RWPE1 (cell line): Measurements from ENCODE around the gene S100A2.

ENCODE experiments used
- CTCF ChIA-PET: fragments of 350-600 bp; sonication (Branson Sonifier 250); formaldehyde crosslinking; extraction: SDS; loops from one replicate; lab custom pipeline; 2021; lab: Yijun Ruan, JAX
- POLR2A ChIA-PET: fragments of 400-600 bp; formaldehyde crosslinking; extraction: SDS; loops from one replicate; lab custom pipeline; 2020; ENCODE audit warnings: antibody characterized with exemption; ENCODE audit not compliant: low non-redundant PET; lab: Yijun Ruan, JAX
- DNase-seq: peaks from one replicate; pipeline ENCODE4 v3.0.0; 2012; ENCODE audit warnings: low spot score
- H3K27ac ChIP-seq: fragments of 450-650 bp; 2 replicates; pipeline ENCODE4 v1.5.1; 2017
- TF ChIP-seq, protein P1 (sequence below): fragments of 450-650 bp; conservative IDR thresholded peaks from 2 replicates; pipeline ENCODE4 v1.5.1; 2017; ENCODE audit warnings: low read depth, mild to moderate bottlenecking

S100A2 gene

DNA sequence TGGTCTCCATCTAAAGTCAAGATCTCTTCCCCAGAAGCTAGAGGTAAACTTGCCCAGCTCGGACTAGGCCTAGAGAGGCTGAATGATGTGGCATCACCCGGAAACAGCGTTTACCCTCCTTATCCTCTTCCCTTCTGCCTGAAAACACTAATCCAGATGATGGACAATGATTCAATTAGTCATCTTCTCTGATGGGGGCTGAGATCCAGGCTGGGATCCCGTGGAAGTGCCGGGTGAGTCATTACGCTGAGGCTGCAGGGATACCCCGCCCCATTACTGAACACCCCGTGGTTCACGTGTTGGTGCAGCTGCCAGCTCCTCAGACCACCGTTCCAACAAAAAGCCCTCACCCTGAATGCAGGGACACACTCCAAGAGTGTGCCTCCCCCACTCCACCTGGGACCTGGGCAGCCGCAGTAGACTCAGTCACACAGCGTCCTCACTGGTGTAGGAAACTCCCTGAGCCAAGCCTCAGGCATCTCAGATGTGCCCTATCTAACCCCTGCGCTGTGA lies 31.9 kb downstream of the S100A2 start:
- peak overlapping the region; percentile 99 for H3K27ac ChIP-seq
- peak; percentile 94 for DNase-seq
- TF ChIP-seq, protein P1, sequence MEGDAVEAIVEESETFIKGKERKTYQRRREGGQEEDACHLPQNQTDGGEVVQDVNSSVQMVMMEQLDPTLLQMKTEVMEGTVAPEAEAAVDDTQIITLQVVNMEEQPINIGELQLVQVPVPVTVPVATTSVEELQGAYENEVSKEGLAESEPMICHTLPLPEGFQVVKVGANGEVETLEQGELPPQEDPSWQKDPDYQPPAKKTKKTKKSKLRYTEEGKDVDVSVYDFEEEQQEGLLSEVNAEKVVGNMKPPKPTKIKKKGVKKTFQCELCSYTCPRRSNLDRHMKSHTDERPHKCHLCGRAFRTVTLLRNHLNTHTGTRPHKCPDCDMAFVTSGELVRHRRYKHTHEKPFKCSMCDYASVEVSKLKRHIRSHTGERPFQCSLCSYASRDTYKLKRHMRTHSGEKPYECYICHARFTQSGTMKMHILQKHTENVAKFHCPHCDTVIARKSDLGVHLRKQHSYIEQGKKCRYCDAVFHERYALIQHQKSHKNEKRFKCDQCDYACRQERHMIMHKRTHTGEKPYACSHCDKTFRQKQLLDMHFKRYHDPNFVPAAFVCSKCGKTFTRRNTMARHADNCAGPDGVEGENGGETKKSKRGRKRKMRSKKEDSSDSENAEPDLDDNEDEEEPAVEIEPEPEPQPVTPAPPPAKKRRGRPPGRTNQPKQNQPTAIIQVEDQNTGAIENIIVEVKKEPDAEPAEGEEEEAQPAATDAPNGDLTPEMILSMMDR, result no peak
- POLR2A ChIA-PET, result interaction anchor here (1.2 to 1.4 kb wide), 2 partner anchors 18 to 22 kb away, joined by 6 to 7 read pairs; no protein-coding TSS in a partner anchor
- CTCF ChIA-PET, result interaction anchor here (0.6 to 5.3 kb wide), 8 partner anchors 17 to 220 kb away, joined by 3 to 32 read pairs (median 5); no protein-coding TSS in a partner anchor

DNA sequence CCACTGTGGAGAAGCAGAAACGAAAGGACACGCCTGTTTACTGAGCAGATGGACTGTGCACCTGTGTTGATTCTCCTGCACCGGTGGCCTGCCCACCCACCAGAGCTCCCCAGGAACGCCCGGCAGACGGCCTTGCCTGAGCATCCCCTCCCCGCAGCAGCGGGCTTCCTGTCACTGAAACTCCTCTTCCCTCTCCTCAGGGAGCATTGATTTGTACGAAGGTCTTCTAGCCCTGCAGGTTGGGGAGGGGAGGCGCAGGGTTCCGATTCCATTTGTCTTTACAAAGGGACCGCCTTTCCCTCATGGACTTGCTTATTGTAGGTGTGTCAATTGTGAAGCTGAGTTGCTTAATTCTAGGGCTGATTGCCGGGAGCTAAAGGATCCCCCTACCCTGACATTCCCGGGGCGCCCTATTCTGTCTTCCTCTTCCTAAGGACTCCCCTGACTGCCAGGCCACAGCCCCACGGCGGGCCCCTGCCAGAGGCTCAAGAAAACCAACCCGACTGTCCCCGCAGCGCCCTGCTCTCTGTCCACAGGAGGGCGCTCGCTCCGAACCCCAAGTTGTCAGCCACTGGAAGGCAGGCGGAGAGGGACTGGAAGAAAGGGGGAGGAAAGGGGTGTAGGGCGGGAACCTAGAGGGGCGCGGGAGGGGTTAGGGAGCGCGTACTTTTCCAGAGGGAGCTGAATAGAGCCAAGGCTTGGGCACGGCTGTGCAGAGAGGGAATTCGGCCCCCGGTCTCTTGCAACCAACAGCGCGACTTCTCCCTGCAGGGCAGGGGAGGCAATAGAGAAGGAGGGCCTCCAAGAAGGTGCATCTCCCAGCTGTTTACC lies 32.7 kb downstream of the S100A2 start:
- ChIA-PET POLR2A (interaction anchor here (0.5 to 1.4 kb wide), 5 partner anchors 14 to 80 kb away, joined by 3 to 7 read pairs (median 3); partner anchors contain the start of gene S100A16), CTCF (interaction anchor here (0.6 to 5.3 kb wide), 10 partner anchors 13 to 220 kb away, joined by 3 to 32 read pairs (median 6); no protein-coding TSS in a partner anchor)
- TF ChIP-seq, protein P1, result peak; percentile 91
- H3K27ac ChIP-seq, result peak overlapping the region; percentile 99
- DNase-seq, result peak; percentile 74

DNA sequence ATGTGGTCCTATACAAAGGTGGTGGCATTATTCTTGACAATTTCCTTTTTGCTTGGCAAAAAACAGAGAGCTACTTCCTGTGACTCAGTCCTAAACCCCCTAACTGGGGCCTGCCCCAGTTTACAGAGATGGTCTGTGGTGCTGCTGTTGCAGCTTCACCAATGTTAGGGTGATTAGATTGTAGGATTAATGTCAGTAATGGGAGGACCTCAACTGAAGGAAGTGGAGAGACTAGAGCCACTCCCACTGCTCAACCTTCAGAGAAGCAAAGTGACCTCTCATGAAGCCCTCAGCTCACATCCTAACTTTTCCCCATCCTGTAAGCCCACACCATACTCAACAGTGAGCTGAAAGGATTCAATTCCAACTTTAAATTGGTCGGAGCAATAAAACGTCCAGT lies 33.5 kb downstream of the S100A2 start:
- POLR2A ChIA-PET, result no interaction called here
- DNase-seq, result no peak
- CTCF ChIA-PET, result interaction anchor here (0.6 to 5.3 kb wide), 7 partner anchors 12 to 104 kb away, joined by 3 to 32 read pairs (median 6); no protein-coding TSS in a partner anchor
- TF ChIP-seq, protein P1, result no peak
- peak overlapping the region; percentile 99 for H3K27ac ChIP-seq

DNA sequence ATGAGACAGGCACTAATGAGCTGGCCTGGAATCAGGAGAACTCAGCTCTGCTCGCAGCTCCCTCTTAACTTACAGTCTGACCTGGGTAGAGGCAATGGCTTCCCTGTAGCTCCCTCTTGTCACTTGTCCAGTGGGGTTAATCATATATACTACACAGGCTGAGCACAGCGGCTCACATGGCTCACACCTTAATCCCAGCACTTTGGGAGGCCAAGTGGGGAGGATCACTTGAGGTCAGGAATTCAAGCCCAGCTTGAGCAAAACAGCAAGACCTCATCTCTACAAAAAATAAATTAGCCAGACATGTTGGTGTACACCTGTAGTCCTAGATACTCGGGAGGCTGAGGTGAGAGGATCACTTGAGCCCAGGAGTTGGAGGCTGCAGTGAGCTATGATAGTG lies 34.0 kb downstream of the S100A2 start:
- no peak for DNase-seq
- TF ChIP-seq, protein P1, result no peak
- peak overlapping the region; percentile 51; the same call in 1 of the 2 replicates for H3K27ac ChIP-seq
- CTCF ChIA-PET, result interaction anchor here (0.6 to 5.3 kb wide), 4 partner anchors 23 to 105 kb away, joined by 3 to 32 read pairs (median 4); no protein-coding TSS in a partner anchor
- POLR2A ChIA-PET, result no interaction called here

DNA sequence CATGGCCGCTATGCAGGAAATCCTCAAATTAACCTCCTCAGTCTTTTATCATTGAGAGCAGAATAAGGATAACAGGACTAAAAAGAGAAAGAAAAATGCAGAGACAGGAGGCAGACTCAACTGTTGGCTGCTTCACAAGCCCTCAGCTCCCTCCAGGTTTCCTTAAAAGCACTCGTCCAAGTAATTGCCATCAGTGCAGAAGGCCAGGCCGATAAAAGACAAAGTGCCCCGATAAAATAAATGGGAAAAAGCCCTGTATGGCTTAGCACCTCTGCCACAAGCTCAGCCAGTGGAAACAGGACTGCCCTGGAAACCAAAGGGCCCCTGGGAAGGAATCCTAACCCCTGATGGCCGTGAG lies 38.0 kb downstream of the S100A2 start:
- ChIA-PET POLR2A (interaction anchor here (2.7 kb wide), 1 partner anchor 12 kb away, joined by 7 read pairs; no protein-coding TSS in a partner anchor), CTCF (interaction anchor here (0.5 to 1.5 kb wide), 7 partner anchors 17 to 186 kb away, joined by 3 to 4 read pairs (median 3); no protein-coding TSS in a partner anchor)
- peak overlapping the region; percentile 98 for H3K27ac ChIP-seq
- TF ChIP-seq, protein P1, result no peak
- DNase-seq, result no peak
